NCI-H1930 (cell line): ENCODE results near the gene PLCG1.

ENCODE experiments used
- DNase-seq, 2 experiments: peaks; one replicate each; lab custom pipeline; 2025; lab: John Stamatoyannopoulos, UW

Gene PLCG1

GRCh38 chr20:41142245-41142644 is 4.9 kb downstream of the PLCG1 start:
- DNase-seq: no peak

GRCh38 chr20:41142919-41143318 is 5.6 kb downstream of the PLCG1 start:
- no peak for DNase-seq

GRCh38 chr20:41143354-41143753 is 6.0 kb downstream of the PLCG1 start:
- no peak for DNase-seq

GRCh38 chr20:41145317-41145716 is 8.0 kb downstream of the PLCG1 start:
- DNase-seq: no peak

GRCh38 chr20:41145821-41146620 is 8.7 kb downstream of the PLCG1 start:
- no peak for DNase-seq

GRCh38 chr20:41147767-41148191 is 10.4 kb downstream of the PLCG1 start:
- DNase-seq: no peak

- no peak for DNase-seq
Observed at GRCh38 chr20:41148942-41149341, 11.6 kb downstream of the PLCG1 start.

GRCh38 chr20:41150664-41151063 is 13.3 kb downstream of the PLCG1 start:
- DNase-seq: no peak

- DNase-seq: no peak
Observed at GRCh38 chr20:41151134-41151869, 14.0 kb downstream of the PLCG1 start.

- no peak for DNase-seq
Observed at GRCh38 chr20:41152108-41152757, 14.9 kb downstream of the PLCG1 start.

GRCh38 chr20:41154436-41155176 is 17.3 kb downstream of the PLCG1 start:
- DNase-seq: no peak

- no peak for DNase-seq
Observed at GRCh38 chr20:41155261-41155660, 17.9 kb downstream of the PLCG1 start.

- no peak for DNase-seq
Observed at GRCh38 chr20:41158082-41158625, 20.8 kb downstream of the PLCG1 start.

GRCh38 chr20:41159547-41159946 is 22.2 kb downstream of the PLCG1 start:
- DNase-seq: no peak

GRCh38 chr20:41160686-41161085 is 23.3 kb downstream of the PLCG1 start:
- DNase-seq: no peak

- no peak for DNase-seq
Observed at GRCh38 chr20:41161886-41162285, 24.5 kb downstream of the PLCG1 start.

GRCh38 chr20:41162396-41162795 is 25.1 kb downstream of the PLCG1 start:
- no peak for DNase-seq

- no peak for DNase-seq
Observed at GRCh38 chr20:41163821-41164220, 26.5 kb downstream of the PLCG1 start.

GRCh38 chr20:41165001-41165882 is 27.9 kb downstream of the PLCG1 start:
- no peak for DNase-seq

- DNase-seq: no peak
Observed at GRCh38 chr20:41166201-41167117, 29.1 kb downstream of the PLCG1 start.
